Suprapubic skin (tissue), 3 donors: Measurements from ENCODE around the gene PTPRM.

Experiments used
- CTCF ChIP-seq, 2 donors: fragments of 200-600 bp in 1 of 2; fragments of 450-650 bp in 1 of 2; sonication (generic) in 1 of 2; IDR thresholded peaks; one replicate each; pipeline ENCODE4 v1.5.1; 2016 to 2019; ENCODE audit warnings: antibody characterized with exemption in 2 of 2, mild to moderate bottlenecking in 1 of 2, moderate library complexity in 1 of 2
- EP300 ChIP-seq: sonication (generic); formaldehyde crosslinking; IDR thresholded peaks from one replicate; pipeline ENCODE4 v1.6.1; 2017; ENCODE audit warnings: antibody characterized with exemption
- POLR2A ChIP-seq, 2 donors: fragments of 450-650 bp; IDR thresholded peaks; one replicate each; pipeline ENCODE4 v1.6.1; 2017; ENCODE audit warnings: antibody characterized with exemption in 2 of 2, mild to moderate bottlenecking in 2 of 2, moderate library complexity in 2 of 2

- TF ChIP-seq CTCF (IDR thresholded peaks at IDR 0.05): no peak
- no peak for TF ChIP-seq EP300
- no peak for TF ChIP-seq POLR2A (IDR thresholded peaks at IDR 0.05)
These were observed 788.9 kb downstream of the PTPRM start for GRCh38 chr18:8356001-8356400.
